GF-D8 (cell line): ENCODE results near the gene MGAT5.
A peak's percentile ranks its signal among the peaks of the same experiment; 100 is the strongest.

Experiments
- DNase-seq: peaks from one replicate; lab custom pipeline; 2025; lab: John Stamatoyannopoulos, UW

MGAT5 gene

GRCh38 chr2:134278553-134278952 lies 24.7 kb downstream of the MGAT5 start:
- no peak for DNase-seq

GRCh38 chr2:134279417-134279816 lies 25.5 kb downstream of the MGAT5 start:
- DNase-seq, result no peak

- no peak for DNase-seq
Observed at GRCh38 chr2:134280231-134280630, 26.4 kb downstream of the MGAT5 start.

- no peak for DNase-seq
Observed at GRCh38 chr2:134280726-134281125, 26.9 kb downstream of the MGAT5 start.

GRCh38 chr2:134281815-134282419 lies 28.0 kb downstream of the MGAT5 start:
- no peak for DNase-seq

GRCh38 chr2:134282629-134283400 lies 28.9 kb downstream of the MGAT5 start:
- no peak for DNase-seq

GRCh38 chr2:134283661-134284060 lies 29.8 kb downstream of the MGAT5 start:
- DNase-seq, result no peak

- no peak for DNase-seq
Observed at GRCh38 chr2:134284119-134284670, 30.3 kb downstream of the MGAT5 start.

GRCh38 chr2:134287323-134287722 lies 33.5 kb downstream of the MGAT5 start:
- DNase-seq, result no peak

- DNase-seq, result no peak
Observed at GRCh38 chr2:134288814-134289213, 34.9 kb downstream of the MGAT5 start.

- no peak for DNase-seq
Observed at GRCh38 chr2:134289225-134289624, 35.4 kb downstream of the MGAT5 start.

GRCh38 chr2:134290358-134290757 lies 36.5 kb downstream of the MGAT5 start:
- DNase-seq, result peak; percentile 64

GRCh38 chr2:134292514-134292913 lies 38.6 kb downstream of the MGAT5 start:
- DNase-seq, result no peak

GRCh38 chr2:134293719-134294537 lies 40.1 kb downstream of the MGAT5 start:
- no peak for DNase-seq

- DNase-seq, result peak; percentile 75
Observed at GRCh38 chr2:134294598-134294997, 40.7 kb downstream of the MGAT5 start.

- no peak for DNase-seq
Observed at GRCh38 chr2:134295441-134295840, 41.6 kb downstream of the MGAT5 start.

- peak; percentile 56 for DNase-seq
Observed at GRCh38 chr2:134296301-134296700, 42.4 kb downstream of the MGAT5 start.

GRCh38 chr2:134299334-134299733 lies 45.5 kb downstream of the MGAT5 start:
- DNase-seq, result no peak

- DNase-seq, result no peak
Observed at GRCh38 chr2:134300585-134300984, 46.7 kb downstream of the MGAT5 start.

GRCh38 chr2:134301099-134301927 lies 47.4 kb downstream of the MGAT5 start:
- no peak for DNase-seq

GRCh38 chr2:134301928-134302260 lies 48.0 kb downstream of the MGAT5 start:
- DNase-seq, result no peak
